GM12892 (cell line): ENCODE results near the gene CCDC70.

Source experiments
- POLR2A ChIP-seq: IDR thresholded peaks from 2 replicates; pipeline ENCODE4 v1.6.1; 2011; ENCODE audit warnings: low read depth, low read length, control low read depth
- POLR2AphosphoS5 ChIP-seq: IDR thresholded peaks from 2 replicates; pipeline ENCODE4 v1.6.1; 2011; ENCODE audit warnings: low read depth, low read length, control low read depth

DNA sequence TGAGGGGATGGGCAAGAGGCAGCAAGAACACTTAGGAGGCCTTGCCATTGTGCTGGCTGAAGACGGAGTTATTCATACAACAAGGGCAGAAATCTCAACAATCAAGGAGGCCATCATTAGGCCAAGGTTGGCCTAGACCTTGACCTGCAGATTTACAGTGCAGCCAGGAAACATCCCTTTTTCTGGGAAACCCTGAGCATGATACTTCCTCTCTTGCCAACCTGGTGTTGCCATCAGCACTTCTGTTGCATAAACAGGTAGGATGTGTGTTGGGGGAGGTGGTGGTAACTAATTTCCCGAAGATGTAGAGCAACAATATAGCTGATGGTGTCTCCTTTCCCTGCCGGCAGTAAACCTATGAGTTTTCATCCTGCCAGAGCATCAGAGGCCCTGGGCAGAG lies 24.8 kb upstream of the CCDC70 start:
- no peak for TF ChIP-seq POLR2AphosphoS5
- no peak for TF ChIP-seq POLR2A
